IMR-90 (cell line): ENCODE data around the gene CCDC27. TPM values are rescaled to one million over a fixed set of nuclear protein-coding genes. Genes with fewer than 3 reads are reported as not detected.

Source experiments
- ATAC-seq: fragments of 200-7000 bp; cut with Tn5 transposase; 2 replicates; pipeline ENCODE4 v1.9.1; 2020; ENCODE audit warnings: low read depth, mild to moderate bottlenecking, moderate library complexity
- BruUV-seq: library from RNA; stranded (reverse); fragments of 400-500 nt; replicated peaks from 2 replicates; lab custom pipeline; 2021; lab: Mats Ljungman, UMichigan
- CTCF ChIA-PET: fragments of 300-600 bp; formaldehyde crosslinking; extraction: SDS; loops from one replicate; lab custom pipeline; 2021; ENCODE audit warnings: antibody characterized with exemption; lab: Yijun Ruan, JAX
- POLR2A ChIA-PET: fragments of 300-600 bp; sonication (Branson Sonifier 250); formaldehyde crosslinking; loops from one replicate; lab custom pipeline; 2022; ENCODE audit warnings: antibody characterized with exemption; ENCODE audit not compliant: unreplicated experiment; lab: Charles Lee
- DNase-seq: peaks from one replicate; pipeline ENCODE4 v3.0.0; 2013
- H2AFZ ChIP-seq: replicated peaks from 2 replicates; pipeline ENCODE3; 2013; ENCODE audit warnings: low read length, mild to moderate bottlenecking; ENCODE audit not compliant: poor library complexity
- H2AK5ac ChIP-seq: 2 replicates; pipeline ENCODE4 v1.6.1; 2013; ENCODE audit warnings: low read depth, low read length, inconsistent platforms
- H2AK9ac ChIP-seq: replicated peaks from 2 replicates; pipeline ENCODE3; 2013; ENCODE audit warnings: mild to moderate bottlenecking, low read depth, low read length, moderate library complexity; ENCODE audit not compliant: poor library complexity
- H2BK120ac ChIP-seq: 2 replicates; pipeline ENCODE4 v1.6.1; 2013; ENCODE audit warnings: low read depth, low read length, inconsistent platforms
- H2BK15ac ChIP-seq: 3 replicates; pipeline ENCODE4 v1.6.1; 2013; ENCODE audit warnings: low read depth, low read length, inconsistent platforms
- H2BK20ac ChIP-seq: 2 replicates; pipeline ENCODE4 v1.6.1; 2013; ENCODE audit warnings: low read depth, mild to moderate bottlenecking, inconsistent platforms, low read length, moderate library complexity
- H2BK5ac ChIP-seq: 2 replicates; pipeline ENCODE4 v1.6.1; 2013; ENCODE audit warnings: mild to moderate bottlenecking, low read depth, low read length, inconsistent platforms; ENCODE audit not compliant: poor library complexity, severe bottlenecking
- H3K14ac ChIP-seq: replicated peaks from 2 replicates; pipeline ENCODE4 v1.6.1; 2013; ENCODE audit warnings: low read depth, low read length, inconsistent platforms
- H3K18ac ChIP-seq: 2 replicates; pipeline ENCODE4 v1.6.1; 2013; ENCODE audit warnings: low read depth, low read length, control low read depth
- H3K23ac ChIP-seq: 2 replicates; pipeline ENCODE4 v1.6.1; 2013; ENCODE audit warnings: low read depth, low read length, inconsistent platforms
- H3K27ac ChIP-seq: 2 replicates; pipeline ENCODE4 v1.5.1; 2013; ENCODE audit warnings: mild to moderate bottlenecking, control low read depth, low read length; ENCODE audit not compliant: insufficient read depth
- H3K27me3 ChIP-seq: 2 replicates; pipeline ENCODE4 v1.6.1; 2013; ENCODE audit warnings: low read length; ENCODE audit not compliant: control insufficient read depth, insufficient read depth
- H3K36me3 ChIP-seq: 2 replicates; pipeline ENCODE4 v1.6.1; 2013; ENCODE audit warnings: low read length, mixed read lengths; ENCODE audit not compliant: control insufficient read depth, insufficient read depth
- H3K4ac ChIP-seq: 2 replicates; pipeline ENCODE4 v1.6.1; 2013; ENCODE audit warnings: low read depth, low read length, inconsistent platforms
- H3K4me1 ChIP-seq: 2 replicates; pipeline ENCODE4 v1.6.1; 2013; ENCODE audit warnings: low read length, mixed read lengths; ENCODE audit not compliant: control insufficient read depth, insufficient read depth
- H3K4me2 ChIP-seq: 2 replicates; pipeline ENCODE4 v1.6.1; 2013; ENCODE audit warnings: low read depth, mild to moderate bottlenecking, control low read depth, low read length, moderate library complexity
- H3K4me3 ChIP-seq: 2 replicates; pipeline ENCODE4 v1.5.1; 2013; ENCODE audit warnings: low read depth, mild to moderate bottlenecking, control low read depth, low read length, moderate library complexity; ENCODE audit not compliant: insufficient read depth
- H3K56ac ChIP-seq: 2 replicates; pipeline ENCODE4 v1.6.1; 2013; ENCODE audit warnings: low read length, inconsistent platforms; ENCODE audit not compliant: insufficient read depth; ENCODE audit errors: extremely low read depth
- H3K79me1 ChIP-seq, 2 experiments: 2 replicates each; pipeline ENCODE4 v1.6.1; 2013; ENCODE audit warnings: low read length in 2 of 2, inconsistent platforms in 1 of 2, low read depth in 1 of 2
- H3K9ac ChIP-seq: 2 replicates; pipeline ENCODE4 v1.6.1; 2013; ENCODE audit warnings: low read depth, low read length, control low read depth
- H3K9me1 ChIP-seq: 2 replicates; pipeline ENCODE4 v1.6.1; 2013; ENCODE audit warnings: low read length, inconsistent platforms; ENCODE audit not compliant: insufficient read depth
- H3K9me3 ChIP-seq: 2 replicates; pipeline ENCODE4 v1.6.1; 2013; ENCODE audit warnings: low read length; ENCODE audit not compliant: control insufficient read depth, insufficient read depth
- H4K20me1 ChIP-seq: 2 replicates; pipeline ENCODE4 v1.6.1; 2013; ENCODE audit warnings: low read length, inconsistent platforms; ENCODE audit not compliant: insufficient read depth
- H4K5ac ChIP-seq: 2 replicates; pipeline ENCODE4 v1.6.1; 2013; ENCODE audit warnings: mild to moderate bottlenecking, low read depth, low read length, control low read depth
- H4K8ac ChIP-seq, 2 experiments: 2 replicates each; pipeline ENCODE4 v1.6.1; 2013; ENCODE audit warnings: low read depth in 2 of 2, low read length in 2 of 2, control low read depth in 1 of 2, inconsistent platforms in 1 of 2
- H4K91ac ChIP-seq: 2 replicates; pipeline ENCODE4 v1.6.1; 2013; ENCODE audit warnings: low read depth, low read length, inconsistent platforms; ENCODE audit not compliant: insufficient read depth
- BHLHE40 ChIP-seq: fragments of 150-350 bp; IDR thresholded peaks from 2 replicates; pipeline ENCODE4 v1.6.1; 2016; ENCODE audit warnings: mild to moderate bottlenecking, low read depth, low read length
- CEBPB ChIP-seq: IDR thresholded peaks from 2 replicates; pipeline ENCODE4 v1.6.1; 2012; ENCODE audit warnings: low read depth, low read length, improper control_type of control experiment
- CHD1 ChIP-seq: IDR thresholded peaks from 2 replicates; pipeline ENCODE4 v1.6.1; 2012; ENCODE audit warnings: low read depth, low read length, improper control_type of control experiment
- FOS ChIP-seq: fragments of 150-350 bp; IDR thresholded peaks from 2 replicates; pipeline ENCODE4 v1.6.1; 2016; ENCODE audit warnings: low read depth, low read length
- MAFK ChIP-seq: IDR thresholded peaks from 2 replicates; pipeline ENCODE4 v1.6.1; 2012; ENCODE audit warnings: low read depth, low read length, improper control_type of control experiment
- MAZ ChIP-seq: IDR thresholded peaks from 2 replicates; pipeline ENCODE4 v1.6.1; 2012; ENCODE audit warnings: low read depth, mild to moderate bottlenecking, low read length, improper control_type of control experiment, moderate library complexity, borderline replicate concordance
- MXI1 ChIP-seq: IDR thresholded peaks from 2 replicates; pipeline ENCODE4 v1.6.1; 2012; ENCODE audit warnings: low read depth, mild to moderate bottlenecking, low read length, moderate library complexity, borderline replicate concordance
- NFE2L2 ChIP-seq: fragments of 150-350 bp; IDR thresholded peaks from 2 replicates; pipeline ENCODE4 v1.6.1; 2016; ENCODE audit warnings: low read depth, mild to moderate bottlenecking, low read length
- POLR2A ChIP-seq: IDR thresholded peaks from 2 replicates; pipeline ENCODE4 v1.6.1; 2012; ENCODE audit warnings: mild to moderate bottlenecking, low read depth, low read length
- RAD21 ChIP-seq: IDR thresholded peaks from 2 replicates; pipeline ENCODE4 v1.6.1; 2012; ENCODE audit warnings: low read length, improper control_type of control experiment
- RCOR1 ChIP-seq: IDR thresholded peaks from 2 replicates; pipeline ENCODE4 v1.6.1; 2012; ENCODE audit warnings: mild to moderate bottlenecking, low read length, improper control_type of control experiment; ENCODE audit not compliant: insufficient replicate concordance
- RFX5 ChIP-seq: IDR thresholded peaks from 2 replicates; pipeline ENCODE4 v1.8.0; 2012; ENCODE audit warnings: low read depth, mild to moderate bottlenecking, low read length, moderate library complexity
- SMC3 ChIP-seq: fragments of 150-350 bp; IDR thresholded peaks from 2 replicates; pipeline ENCODE4 v1.6.1; 2016; ENCODE audit warnings: low read depth, mild to moderate bottlenecking, antibody characterized with exemption, low read length, moderate library complexity
- WGBS, 2 experiments: methylation state at CpG; one replicate each; pipeline versions ENCODE4 v1.1.5 to v1.1.7; 2013; ENCODE audit warnings: missing lambda C conversion rate in 2 of 2; ENCODE audit not compliant: insufficient read length in 1 of 2; ENCODE audit errors: extremely low coverage in 2 of 2; 5-methylcytosine and 5-hydroxymethylcytosine counted together
- dilution Hi-C: fragments of 300-500 bp; cut with HindIII; formaldehyde crosslinking; loops from one replicate; pipeline ENCODE4 v1.14.3; 2018; ENCODE audit warnings: low sequenced_read_pairs; ENCODE audit not compliant: unreplicated experiment
- in situ Hi-C: fragments of 300-500 bp; cut with MboI; formaldehyde crosslinking; loops from 3 replicates; pipeline ENCODE4 v1.14.3; 2019; ENCODE audit warnings: low sequenced_read_pairs, inconsistent platforms, mixed read lengths
- intact Hi-C: fragments of 100-400 bp; cut with micrococcal nuclease; formaldehyde crosslinking; loops from 2 replicates; pipeline ENCODE4 v1.10.0; 2022
- polyA plus RNA-seq, 3 experiments: library from polyadenylated mRNA; depleted of rRNA; stranded (reverse); fragments of >200 nt; gene quantifications; 2 replicates each; pipeline ENCODE4 v1.2.3, GENCODE V29; 2012; ENCODE audit warnings: low replicate concordance in 1 of 3
- total RNA-seq: library from RNA; depleted of rRNA; stranded (reverse); fragments of >200 nt; gene quantifications from 2 replicates; pipeline ENCODE4 v1.2.3, GENCODE V29; 2012
- TF ChIP-seq, protein P1 (sequence below): conservative IDR thresholded peaks from 2 replicates; pipeline ENCODE4 v1.5.1; 2012; ENCODE audit warnings: mild to moderate bottlenecking, low read depth, low read length, improper control_type of control experiment
- TF ChIP-seq, protein P2 (sequence below): fragments of 150-350 bp; IDR thresholded peaks from 2 replicates; pipeline ENCODE4 v1.6.1; 2016; ENCODE audit warnings: low read depth, mild to moderate bottlenecking, low read length, moderate library complexity, borderline replicate concordance

CCDC27 gene
- total and polyA plus RNA-seq, 2 of the 4 experiments (the other 2 are of a cell fraction) = not detected

DNA sequence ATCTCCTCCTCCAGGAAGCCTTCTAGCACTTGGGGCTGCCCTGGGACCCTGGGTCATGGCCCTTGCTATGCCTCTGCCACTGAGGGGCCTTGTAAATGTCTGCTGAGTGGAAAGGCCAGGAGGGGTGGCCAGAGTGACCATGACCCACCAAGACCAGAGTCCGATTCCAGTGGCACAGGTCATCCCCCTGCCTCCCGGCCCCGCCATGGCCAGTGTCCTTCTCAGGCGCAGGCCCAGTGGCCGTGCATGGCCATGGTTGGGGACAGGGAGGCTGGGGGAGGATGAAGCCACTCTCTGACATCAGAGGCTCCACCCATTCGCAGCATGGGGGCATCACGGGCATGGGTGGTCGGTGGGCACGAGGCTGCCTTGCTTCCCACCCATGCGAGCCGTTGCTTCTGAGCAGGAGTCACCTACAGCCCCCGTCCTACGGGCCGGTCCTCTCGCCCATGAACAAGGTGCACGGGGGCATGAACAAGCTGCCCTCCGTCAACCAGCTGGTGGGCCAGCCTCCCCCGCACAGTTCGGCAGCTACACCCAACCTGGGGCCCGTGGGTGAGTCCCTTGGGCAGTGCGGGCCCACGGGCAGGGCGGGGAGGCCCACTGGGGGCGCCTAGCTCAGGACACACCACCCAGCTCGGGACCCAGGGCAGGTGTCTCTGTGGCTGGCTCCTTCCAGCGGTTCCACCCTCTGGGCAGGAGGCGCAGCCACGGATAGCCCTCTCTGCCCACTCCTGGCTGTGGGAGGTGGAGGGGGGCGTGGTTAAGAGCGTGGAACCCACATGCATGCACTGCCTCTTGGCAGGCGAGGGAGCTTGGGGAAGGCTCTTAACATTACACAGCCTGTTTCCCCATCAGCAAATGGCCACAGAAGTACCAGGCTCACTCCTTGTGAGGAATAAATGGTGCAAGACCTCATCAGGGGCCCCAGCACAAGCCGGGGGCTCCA, 22.4 kb upstream of the CCDC27 start:
- H3K27me3 ChIP-seq = no peaks in the 10 kb centered on the region; the same call in 1 of the 2 replicates
- H2BK5ac ChIP-seq = no peak overlapping the region
- no peaks in the 10 kb centered on the region for H3K36me3 ChIP-seq
- no peak overlapping the region for H4K91ac ChIP-seq
- H3K4me1 ChIP-seq = no peaks in the 10 kb centered on the region
- H3K4me2 ChIP-seq = no peak overlapping the region
- WGBS, 2 experiments = 82% methylated on average over 7 of the region's 32 CpGs; no CpG with 5 or more reads in 1 of the 2 experiments
- ChIA-PET POLR2A (no interaction called here), CTCF (no interaction called here)
- no peak overlapping the region for H2BK20ac ChIP-seq
- ATAC-seq (no peak), DNase-seq (no peak)
- H3K4me3 ChIP-seq = no peak overlapping the region
- H4K8ac ChIP-seq = no peak overlapping the region
- in situ Hi-C loops (no loop called here), dilution Hi-C loops (no loop called here), intact Hi-C loops (loop anchor here (10.0 kb wide), 2 partner anchors 165 to 235 kb away; no protein-coding TSS in a partner anchor)
- no peak overlapping the region for H3K27ac ChIP-seq
- no peak overlapping the region for H3K4ac ChIP-seq
- no peak overlapping the region for H2AFZ ChIP-seq
- H2BK15ac ChIP-seq = no peak overlapping the region
- H3K18ac ChIP-seq = no peak overlapping the region
- no peaks in the 10 kb centered on the region for H4K20me1 ChIP-seq
- H2BK120ac ChIP-seq = no peak overlapping the region
- H3K56ac ChIP-seq = no peak overlapping the region
- no peak overlapping the region for H3K9ac ChIP-seq
- H3K79me1 ChIP-seq = no peaks in the 10 kb centered on the region
- no peak overlapping the region for H2AK9ac ChIP-seq
- no peaks in the 10 kb centered on the region for H3K9me1 ChIP-seq
- H3K9me3 ChIP-seq = no peaks in the 10 kb centered on the region
- no TSS peak for BruUV-seq
- H3K14ac ChIP-seq = no peak overlapping the region
- no peak overlapping the region for H3K23ac ChIP-seq
- H4K5ac ChIP-seq = no peak overlapping the region
- H2AK5ac ChIP-seq = no peak overlapping the region
- no peak for TF ChIP-seq BHLHE40
- TF ChIP-seq SMC3 = no peak
- TF ChIP-seq CHD1 = no peak
- TF ChIP-seq MAFK = no peak
- no peak for TF ChIP-seq RAD21
- no peak for TF ChIP-seq POLR2A
- TF ChIP-seq FOS = no peak
- TF ChIP-seq MXI1 = no peak
- TF ChIP-seq, protein P1, sequence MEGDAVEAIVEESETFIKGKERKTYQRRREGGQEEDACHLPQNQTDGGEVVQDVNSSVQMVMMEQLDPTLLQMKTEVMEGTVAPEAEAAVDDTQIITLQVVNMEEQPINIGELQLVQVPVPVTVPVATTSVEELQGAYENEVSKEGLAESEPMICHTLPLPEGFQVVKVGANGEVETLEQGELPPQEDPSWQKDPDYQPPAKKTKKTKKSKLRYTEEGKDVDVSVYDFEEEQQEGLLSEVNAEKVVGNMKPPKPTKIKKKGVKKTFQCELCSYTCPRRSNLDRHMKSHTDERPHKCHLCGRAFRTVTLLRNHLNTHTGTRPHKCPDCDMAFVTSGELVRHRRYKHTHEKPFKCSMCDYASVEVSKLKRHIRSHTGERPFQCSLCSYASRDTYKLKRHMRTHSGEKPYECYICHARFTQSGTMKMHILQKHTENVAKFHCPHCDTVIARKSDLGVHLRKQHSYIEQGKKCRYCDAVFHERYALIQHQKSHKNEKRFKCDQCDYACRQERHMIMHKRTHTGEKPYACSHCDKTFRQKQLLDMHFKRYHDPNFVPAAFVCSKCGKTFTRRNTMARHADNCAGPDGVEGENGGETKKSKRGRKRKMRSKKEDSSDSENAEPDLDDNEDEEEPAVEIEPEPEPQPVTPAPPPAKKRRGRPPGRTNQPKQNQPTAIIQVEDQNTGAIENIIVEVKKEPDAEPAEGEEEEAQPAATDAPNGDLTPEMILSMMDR = no peak
- no peak for TF ChIP-seq RFX5
- no peak for TF ChIP-seq RCOR1
- no peak for TF ChIP-seq CEBPB
- no peak for TF ChIP-seq MAZ
- TF ChIP-seq, protein P2, sequence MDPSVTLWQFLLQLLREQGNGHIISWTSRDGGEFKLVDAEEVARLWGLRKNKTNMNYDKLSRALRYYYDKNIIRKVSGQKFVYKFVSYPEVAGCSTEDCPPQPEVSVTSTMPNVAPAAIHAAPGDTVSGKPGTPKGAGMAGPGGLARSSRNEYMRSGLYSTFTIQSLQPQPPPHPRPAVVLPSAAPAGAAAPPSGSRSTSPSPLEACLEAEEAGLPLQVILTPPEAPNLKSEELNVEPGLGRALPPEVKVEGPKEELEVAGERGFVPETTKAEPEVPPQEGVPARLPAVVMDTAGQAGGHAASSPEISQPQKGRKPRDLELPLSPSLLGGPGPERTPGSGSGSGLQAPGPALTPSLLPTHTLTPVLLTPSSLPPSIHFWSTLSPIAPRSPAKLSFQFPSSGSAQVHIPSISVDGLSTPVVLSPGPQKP = no peak
- TF ChIP-seq NFE2L2 = no peak
